Hematopoietic multipotent progenitor cell treated with erythropoietin and hydrocortisone succinate and interleukin-3 and kit ligand, for 15 days (in vitro differentiated cells): ENCODE measurements around the gene NGEF.
"Not testable (repeated sequence)": the region's sequence is repeated elsewhere in the genome, so short reads cannot be mapped to it uniquely, and the experiment has no call there.

Experiments
- DNase-seq: peaks from one replicate; pipeline ENCODE4 v3.0.0-alpha.2; 2015; ENCODE audit warnings: low spot score

The NGEF gene

GRCh38 chr2:232871835-232872736 lies 141.0 kb downstream of the NGEF start:
- no peak for DNase-seq

GRCh38 chr2:232871418-232871834 lies 141.6 kb downstream of the NGEF start:
- DNase-seq = no peak

- no peak for DNase-seq
Measured at GRCh38 chr2:232870766-232871371, 142.2 kb downstream of the NGEF start.

GRCh38 chr2:232870018-232870765 lies 142.9 kb downstream of the NGEF start, which contains the start of gene SNORC:
Gene SNORC, plus strand, starts transcription at chr2:232870264. Its CDS starts 78 bp downstream, at chr2:232870342.
- DNase-seq = no peak

- DNase-seq = no peak
Measured at GRCh38 chr2:232869138-232870017, 143.7 kb downstream of the NGEF start.

GRCh38 chr2:232866104-232866503 lies 147.0 kb downstream of the NGEF start:
- DNase-seq = no peak

- DNase-seq = no peak
Measured at GRCh38 chr2:232865165-232865564, 147.9 kb downstream of the NGEF start.

- no peak for DNase-seq
Measured at GRCh38 chr2:232863996-232864395, 149.1 kb downstream of the NGEF start.

GRCh38 chr2:232861353-232861752 lies 151.7 kb downstream of the NGEF start:
- no peak for DNase-seq

GRCh38 chr2:232860593-232861241 lies 152.3 kb downstream of the NGEF start:
- no peak for DNase-seq

- DNase-seq = no peak
Measured at GRCh38 chr2:232859385-232859916, 153.6 kb downstream of the NGEF start.

GRCh38 chr2:232857158-232857563 lies 155.9 kb downstream of the NGEF start:
- DNase-seq = no peak

- peak; percentile 75 for DNase-seq
Measured at GRCh38 chr2:232854082-232854481, 159.0 kb downstream of the NGEF start.

- no peak for DNase-seq
Measured at GRCh38 chr2:232852676-232853075, 160.4 kb downstream of the NGEF start.

GRCh38 chr2:232852081-232852480 lies 161.0 kb downstream of the NGEF start:
- DNase-seq = not testable (repeated sequence)

- no peak for DNase-seq
Measured at GRCh38 chr2:232850039-232850438, 163.0 kb downstream of the NGEF start.

- DNase-seq = no peak
Measured at GRCh38 chr2:232846055-232846454, 167.0 kb downstream of the NGEF start.

- no peak for DNase-seq
Measured at GRCh38 chr2:232843834-232844233, 169.2 kb downstream of the NGEF start.

- DNase-seq = no peak
Measured at GRCh38 chr2:232842689-232843088, 170.4 kb downstream of the NGEF start.

- DNase-seq = no peak
Measured at GRCh38 chr2:232839411-232840079, 173.5 kb downstream of the NGEF start.
